HepG2 (cell line): ENCODE data around the gene ABCC3. TPM values are rescaled to one million over a fixed set of nuclear protein-coding genes. Genes with fewer than 3 reads are reported as not detected.

Experiments used
- CREB1 ChIP-seq, 2 experiments: fragments of 450-650 bp in 1 of 2; IDR thresholded peaks; 2 replicates each; pipeline ENCODE4 v1.6.1; 2016 to 2017; ENCODE audit warnings: control low read depth in 1 of 2, mild to moderate bottlenecking in 1 of 2, missing compliant biosample characterization in 1 of 2, missing genetic modification characterization in 1 of 2
- MED13 ChIP-seq: sonication (generic); formaldehyde crosslinking; IDR thresholded peaks from 2 replicates; pipeline ENCODE4 v1.5.0; 2020; ENCODE audit warnings: missing genetic modification reagents
- MTA3 ChIP-seq: sonication (generic); formaldehyde crosslinking; IDR thresholded peaks from 2 replicates; pipeline ENCODE4 v1.4.0; 2020; ENCODE audit warnings: missing genetic modification reagents
- NCOR1 ChIP-seq: fragments of 200-600 bp; sonication (generic); IDR thresholded peaks from 2 replicates; pipeline ENCODE4 v1.7.0; 2017; ENCODE audit warnings: antibody characterized with exemption, low read length, borderline replicate concordance
- ZBTB10 ChIP-seq: sonication (generic); formaldehyde crosslinking; IDR thresholded peaks from 2 replicates; pipeline ENCODE4 v1.4.0; 2020; ENCODE audit warnings: missing genetic modification reagents, borderline replicate concordance
- ZNF142 ChIP-seq: sonication (generic); formaldehyde crosslinking; IDR thresholded peaks from 2 replicates; pipeline ENCODE4 v1.4.0; 2020; ENCODE audit warnings: missing genetic modification reagents
- ZNF256 ChIP-seq: sonication (generic); formaldehyde crosslinking; conservative IDR thresholded peaks from 2 replicates; pipeline ENCODE4 v1.4.0; 2020; ENCODE audit warnings: missing genetic modification reagents
- ZNF615 ChIP-seq: sonication (generic); formaldehyde crosslinking; IDR thresholded peaks from 2 replicates; pipeline ENCODE4 v1.5.0; 2020; ENCODE audit warnings: mild to moderate bottlenecking, missing genetic modification reagents, borderline replicate concordance
- ZNF841 ChIP-seq: sonication (generic); formaldehyde crosslinking; IDR thresholded peaks from 2 replicates; pipeline ENCODE4 v1.8.1; 2023; ENCODE audit warnings: missing genetic modification reagents, borderline replicate concordance
- polyA plus RNA-seq, 8 experiments: library from polyadenylated mRNA; depleted of rRNA in 3 of 8; stranded (reverse) in 7 of 8; unstranded in 1 of 8; fragments of >200 nt; fragmentation: Illumina TruSeq in 4 of 8; extraction: Trizol in 4 of 8; gene quantifications; 2 replicates each; pipeline versions ENCODE4 v1.2.1 to v1.2.3, GENCODE V29; 2011 to 2016; ENCODE audit warnings: low read depth in 4 of 8, missing spikeins in 1 of 8, mixed read lengths in 1 of 8; ENCODE audit not compliant: insufficient read depth in 1 of 8
- total RNA-seq, 5 experiments: library from RNA; depleted of rRNA; stranded (reverse); fragments of >200 nt; fragmentation: Illumina TruSeq; extraction: Trizol; gene quantifications; 2 replicates each; pipeline ENCODE4 v1.2.3, GENCODE V29; 2016; ENCODE audit warnings: low read depth in 1 of 5
- TF ChIP-seq, protein P1 (sequence below): sonication (generic); formaldehyde crosslinking; IDR thresholded peaks from 2 replicates; pipeline ENCODE4 v1.8.0; 2022; ENCODE audit warnings: mild to moderate bottlenecking, missing genetic modification reagents, borderline replicate concordance
- TF ChIP-seq, protein P2 (sequence below): sonication (generic); formaldehyde crosslinking; IDR thresholded peaks from 2 replicates; pipeline ENCODE4 v1.4.0; 2020; ENCODE audit warnings: low read depth, missing genetic modification reagents
- TF ChIP-seq, protein P3 (sequence below): IDR thresholded peaks from 2 replicates; pipeline ENCODE4 v1.6.1; 2018; ENCODE audit warnings: missing genetic modification reagents

The ABCC3 gene
- total and polyA plus RNA-seq, 2 of the 13 experiments (the other 11 are each of a cell fraction or from before 2014, with no cell fraction given): 25.2 to 50.7 TPM

DNA sequence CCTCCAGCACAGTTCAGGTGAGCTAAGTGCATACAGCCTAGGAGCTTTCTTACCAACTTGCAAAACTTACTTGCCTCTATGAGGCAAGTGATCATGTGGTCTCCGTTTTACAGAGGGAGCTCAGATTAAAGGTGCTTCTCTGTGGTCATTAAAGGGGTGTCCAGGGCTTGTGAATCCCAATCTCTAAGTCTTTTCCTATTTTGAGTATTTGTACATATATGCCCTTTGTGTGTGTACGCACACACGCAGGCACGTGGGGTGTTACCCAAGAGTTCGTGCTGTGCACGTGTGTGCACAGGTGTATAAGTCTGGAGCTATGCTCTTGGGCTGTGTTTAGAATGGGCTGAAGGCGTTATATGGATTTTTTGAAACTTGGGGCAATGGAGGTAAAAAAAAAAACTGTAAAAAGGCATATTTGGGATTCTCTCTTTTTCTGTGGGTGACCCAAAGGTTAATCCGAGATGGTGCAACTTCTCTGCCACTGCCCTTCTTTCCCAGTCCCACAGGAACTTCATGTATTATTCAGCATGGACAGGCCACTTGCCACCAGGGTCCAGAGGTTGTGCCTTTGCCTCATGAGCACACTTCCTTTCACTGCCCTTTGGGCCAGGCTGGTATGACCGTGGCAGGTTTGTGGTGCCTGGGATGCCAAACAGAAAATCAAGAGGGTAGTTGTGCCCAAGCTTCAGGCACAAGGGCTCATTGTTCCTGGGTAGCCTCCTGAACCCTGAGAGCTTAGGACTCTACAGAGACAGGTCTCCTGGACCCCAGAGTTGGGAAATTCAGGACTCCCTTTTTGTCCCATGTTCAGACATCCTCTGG lies 1.5 kb downstream of the ABCC3 start (continued):
- TF ChIP-seq ZBTB10 (CRISPR knock-in tag) (0 out of 2 replicates have a peak, but pooled peaks have one; percentile 53), ZNF142 (CRISPR knock-in tag) (no peak), ZNF615 (CRISPR knock-in tag) (no peak), MED13 (peak; percentile 70; the same call in 1 of the 2 replicates), MTA3 (CRISPR knock-in tag) (no peak), ZNF841 (CRISPR knock-in tag) (no peak), NCOR1 (peak; percentile 54; the same call in 1 of the 2 replicates), ZNF256 (no peak), CREB1 (IDR thresholded peaks at IDR 0.05) (no peak), CREB1 (CRISPR knock-in tag; IDR thresholded peaks at IDR 0.05) (peak; percentile 51; the same call in 1 of the 2 replicates)
- TF ChIP-seq, protein P1, sequence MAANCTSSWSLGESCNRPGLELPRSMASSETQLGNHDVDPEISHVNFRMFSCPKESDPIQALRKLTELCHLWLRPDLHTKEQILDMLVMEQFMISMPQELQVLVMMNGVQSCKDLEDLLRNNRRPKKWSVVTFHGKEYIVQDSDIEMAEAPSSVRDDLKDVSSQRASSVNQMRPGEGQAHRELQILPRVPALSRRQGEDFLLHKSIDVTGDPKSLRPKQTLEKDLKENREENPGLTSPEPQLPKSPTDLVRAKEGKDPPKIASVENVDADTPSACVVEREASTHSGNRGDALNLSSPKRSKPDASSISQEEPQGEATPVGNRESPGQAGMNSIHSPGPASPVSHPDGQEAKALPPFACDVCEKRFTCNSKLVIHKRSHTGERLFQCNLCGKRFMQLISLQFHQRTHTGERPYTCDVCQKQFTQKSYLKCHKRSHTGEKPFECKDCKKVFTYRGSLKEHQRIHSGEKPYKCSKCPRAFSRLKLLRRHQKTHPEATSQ: no peak
- TF ChIP-seq, protein P2, sequence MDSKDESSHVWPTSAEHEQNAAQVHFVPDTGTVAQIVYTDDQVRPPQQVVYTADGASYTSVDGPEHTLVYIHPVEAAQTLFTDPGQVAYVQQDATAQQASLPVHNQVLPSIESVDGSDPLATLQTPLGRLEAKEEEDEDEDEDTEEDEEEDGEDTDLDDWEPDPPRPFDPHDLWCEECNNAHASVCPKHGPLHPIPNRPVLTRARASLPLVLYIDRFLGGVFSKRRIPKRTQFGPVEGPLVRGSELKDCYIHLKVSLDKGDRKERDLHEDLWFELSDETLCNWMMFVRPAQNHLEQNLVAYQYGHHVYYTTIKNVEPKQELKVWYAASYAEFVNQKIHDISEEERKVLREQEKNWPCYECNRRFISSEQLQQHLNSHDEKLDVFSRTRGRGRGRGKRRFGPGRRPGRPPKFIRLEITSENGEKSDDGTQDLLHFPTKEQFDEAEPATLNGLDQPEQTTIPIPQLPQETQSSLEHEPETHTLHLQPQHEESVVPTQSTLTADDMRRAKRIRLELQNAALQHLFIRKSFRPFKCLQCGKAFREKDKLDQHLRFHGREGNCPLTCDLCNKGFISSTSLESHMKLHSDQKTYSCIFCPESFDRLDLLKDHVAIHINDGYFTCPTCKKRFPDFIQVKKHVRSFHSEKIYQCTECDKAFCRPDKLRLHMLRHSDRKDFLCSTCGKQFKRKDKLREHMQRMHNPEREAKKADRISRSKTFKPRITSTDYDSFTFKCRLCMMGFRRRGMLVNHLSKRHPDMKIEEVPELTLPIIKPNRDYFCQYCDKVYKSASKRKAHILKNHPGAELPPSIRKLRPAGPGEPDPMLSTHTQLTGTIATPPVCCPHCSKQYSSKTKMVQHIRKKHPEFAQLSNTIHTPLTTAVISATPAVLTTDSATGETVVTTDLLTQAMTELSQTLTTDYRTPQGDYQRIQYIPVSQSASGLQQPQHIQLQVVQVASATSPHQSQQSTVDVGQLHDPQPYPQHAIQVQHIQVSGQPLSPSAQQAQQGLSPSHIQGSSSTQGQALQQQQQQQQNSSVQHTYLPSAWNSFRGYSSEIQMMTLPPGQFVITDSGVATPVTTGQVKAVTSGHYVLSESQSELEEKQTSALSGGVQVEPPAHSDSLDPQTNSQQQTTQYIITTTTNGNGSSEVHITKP (CRISPR knock-in tag): no peak
- TF ChIP-seq, protein P3, sequence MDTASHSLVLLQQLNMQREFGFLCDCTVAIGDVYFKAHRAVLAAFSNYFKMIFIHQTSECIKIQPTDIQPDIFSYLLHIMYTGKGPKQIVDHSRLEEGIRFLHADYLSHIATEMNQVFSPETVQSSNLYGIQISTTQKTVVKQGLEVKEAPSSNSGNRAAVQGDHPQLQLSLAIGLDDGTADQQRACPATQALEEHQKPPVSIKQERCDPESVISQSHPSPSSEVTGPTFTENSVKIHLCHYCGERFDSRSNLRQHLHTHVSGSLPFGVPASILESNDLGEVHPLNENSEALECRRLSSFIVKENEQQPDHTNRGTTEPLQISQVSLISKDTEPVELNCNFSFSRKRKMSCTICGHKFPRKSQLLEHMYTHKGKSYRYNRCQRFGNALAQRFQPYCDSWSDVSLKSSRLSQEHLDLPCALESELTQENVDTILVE (CRISPR knock-in tag): no peak; the same call in 1 of the 2 replicates
